Fibroblast of lung (primary cell): ENCODE measurements around the gene MINDY1. TPM values are rescaled to one million over a fixed set of nuclear protein-coding genes. Genes with fewer than 3 reads are reported as not detected.

Experiments
- DNase-seq, 2 donors: peaks; one replicate each; pipeline versions ENCODE4 v3.0.0 to v3.0.0-alpha.2; 2010; ENCODE audit warnings: low read depth in 2 of 2
- H2AFZ ChIP-seq: 2 replicates; pipeline ENCODE4 v1.5.1; 2012; ENCODE audit warnings: low read length, control low read depth, inconsistent platforms
- H3K27ac ChIP-seq: 2 replicates; pipeline ENCODE4 v1.5.1; 2011; ENCODE audit warnings: low read length, control low read depth; ENCODE audit not compliant: insufficient read depth
- H3K27me3 ChIP-seq: 2 replicates; pipeline ENCODE4 v1.5.1; 2011; ENCODE audit warnings: mild to moderate bottlenecking, low read length; ENCODE audit not compliant: control insufficient read depth, insufficient read depth
- H3K36me3 ChIP-seq: 2 replicates; pipeline ENCODE4 v1.5.1; 2011; ENCODE audit warnings: low read length; ENCODE audit not compliant: control insufficient read depth, insufficient read depth
- H3K4me1 ChIP-seq: 2 replicates; pipeline ENCODE4 v1.5.1; 2011; ENCODE audit warnings: low read length; ENCODE audit not compliant: control insufficient read depth, insufficient read depth; ENCODE audit errors: extremely low read depth
- H3K4me2 ChIP-seq: 2 replicates; pipeline ENCODE4 v1.5.1; 2011; ENCODE audit warnings: low read length, control low read depth; ENCODE audit not compliant: insufficient read depth; ENCODE audit errors: extremely low read depth
- H3K4me3 ChIP-seq, 4 experiments: fragments of 200-600 bp in 1 of 4; sonication (generic) in 1 of 4; replicated peaks in 1 of 4; 2 replicates each; pipeline ENCODE4 v1.5.1; 2011 to 2016; ENCODE audit warnings: low read length in 4 of 4, low read depth in 3 of 4, mild to moderate bottlenecking in 3 of 4, control low read depth in 2 of 4, inconsistent platforms in 1 of 4, mixed read lengths in 1 of 4; ENCODE audit not compliant: insufficient read depth in 1 of 4; ENCODE audit errors: control extremely low read depth in 1 of 4
- H3K79me2 ChIP-seq: 2 replicates; pipeline ENCODE4 v1.5.1; 2012; ENCODE audit warnings: mild to moderate bottlenecking, low read length, inconsistent platforms; ENCODE audit not compliant: control insufficient read depth, insufficient read depth
- H3K9ac ChIP-seq: 2 replicates; pipeline ENCODE4 v1.5.1; 2011; ENCODE audit warnings: mild to moderate bottlenecking, low read length, control low read depth; ENCODE audit not compliant: insufficient read depth
- H3K9me3 ChIP-seq: 2 replicates; pipeline ENCODE4 v1.5.1; 2012; ENCODE audit warnings: low read depth, low read length; ENCODE audit not compliant: control insufficient read depth, insufficient read depth
- H4K20me1 ChIP-seq: 2 replicates; pipeline ENCODE4 v1.5.1; 2011; ENCODE audit warnings: low read length; ENCODE audit not compliant: control insufficient read depth, insufficient read depth; ENCODE audit errors: extremely low read depth
- CTCF ChIP-seq, 2 donors: IDR thresholded peaks in 1 of 2; conservative IDR thresholded peaks in 1 of 2; 1 replicate in 1 of 2; 2 replicates in 1 of 2; pipeline ENCODE4 v1.5.1; 2011 to 2012; ENCODE audit warnings: low read length in 2 of 2, control low read depth in 1 of 2, inconsistent platforms in 1 of 2, low read depth in 1 of 2, mild to moderate bottlenecking in 1 of 2
- EZH2 ChIP-seq: IDR thresholded peaks from 2 replicates; pipeline ENCODE4 v1.5.1; 2012; ENCODE audit warnings: low read length, control low read depth, mild to moderate bottlenecking; ENCODE audit errors: missing control alignments
- polyA plus RNA-seq, 2 donors: library from polyadenylated mRNA; depleted of rRNA in 1 of 2; stranded (reverse) in 1 of 2; unstranded in 1 of 2; fragments of >200 nt; gene quantifications; 2 replicates each; pipeline ENCODE4 v1.2.1, GENCODE V29; 2011 to 2012; ENCODE audit warnings: missing spikeins in 1 of 2
- total RNA-seq: library from RNA; depleted of rRNA; stranded (reverse); fragments of >200 nt; gene quantifications from 2 replicates; pipeline ENCODE4 v1.2.1, GENCODE V29; 2014

Gene MINDY1
- total and polyA plus RNA-seq, 2 donors (not counting 1 experiment from before 2014, with no cell fraction given), result 11.7 to 17.3 TPM

GRCh38 chr1:150985179-150985825, 21.4 kb downstream of the MINDY1 start:
- H2AFZ ChIP-seq, result no peak overlapping the region
- TF ChIP-seq CTCF (conservative IDR thresholded peaks at IDR 0.05 in 1 of 2, IDR thresholded peaks at IDR 0.05 in 1 of 2; ENCODE audit: low read depth in 1 of 2, low read length in 2 of 2), result no peak
- no peak for TF ChIP-seq EZH2

GRCh38 chr1:150981805-150982712, 24.6 kb downstream of the MINDY1 start, which contains the start of gene ANXA9:
ANXA9 (plus strand) TSS chr1:150982292; CDS start chr1:150983106, 814 bp downstream.
- H2AFZ ChIP-seq, result no peak within 1 kb of the TSS
- no peaks in the 10 kb centered on the region for H3K9me3 ChIP-seq
- H3K36me3 ChIP-seq, result no peaks in the 10 kb centered on the region
- H3K4me2 ChIP-seq, result no peak within 1 kb of the TSS
- H3K4me3 ChIP-seq, result no peak within 1 kb of the TSS
- TF ChIP-seq EZH2 (no peak), CTCF (conservative IDR thresholded peaks at IDR 0.05 in 1 of 2, IDR thresholded peaks at IDR 0.05 in 1 of 2; ENCODE audit: low read depth in 1 of 2, low read length in 2 of 2) (no peak)
- DNase-seq, result no peak
- H4K20me1 ChIP-seq, result no peaks in the 10 kb centered on the region
- H3K4me1 ChIP-seq, result peaks cover 12% of the 10 kb centered on the region
- H3K27ac ChIP-seq, result no peak within 1 kb of the TSS
- no peaks in the 10 kb centered on the region for H3K79me2 ChIP-seq
- H3K9ac ChIP-seq, result no peak within 1 kb of the TSS
- H3K27me3 ChIP-seq, result no peaks in the 10 kb centered on the region

More at GRCh38 chr1:150985179-150985825, 21.4 kb downstream of the MINDY1 start:
- Histone ChIP-seq H3K27ac (no peak overlapping the region), H4K20me1 (no peaks in the 10 kb centered on the region), H3K4me2 (no peak overlapping the region), H3K27me3 (no peaks in the 10 kb centered on the region), H3K79me2 (no peaks in the 10 kb centered on the region), H3K4me1 (no peaks in the 10 kb centered on the region), H3K9me3 (no peaks in the 10 kb centered on the region), H3K9ac (no peak overlapping the region), H3K36me3 (no peaks in the 10 kb centered on the region), H3K4me3 (no peak overlapping the region)
- no peak for DNase-seq

GRCh38 chr1:150981177-150981804, 25.4 kb downstream of the MINDY1 start:
- Histone ChIP-seq H3K27ac (no peak overlapping the region), H3K9ac (no peak overlapping the region), H3K4me2 (no peak overlapping the region), H4K20me1 (no peaks in the 10 kb centered on the region), H3K79me2 (no peaks in the 10 kb centered on the region), H2AFZ (no peak overlapping the region), H3K4me1 (peaks cover 12% of the 10 kb centered on the region), H3K4me3 (no peak overlapping the region), H3K9me3 (no peaks in the 10 kb centered on the region), H3K27me3 (no peaks in the 10 kb centered on the region), H3K36me3 (no peaks in the 10 kb centered on the region)
- no peak for DNase-seq
- no peak for TF ChIP-seq EZH2
